Caco-2 (cell line): Measurements from ENCODE around the gene PTPRG. TPM values are rescaled to one million over a fixed set of nuclear protein-coding genes. Genes with fewer than 3 reads are reported as not detected.
"Not testable (repeated sequence)": the region's sequence is repeated elsewhere in the genome, so short reads cannot be mapped to it uniquely, and the experiment has no call there.

Source experiments
- BruUV-seq: library from RNA; stranded (reverse); fragments of 400-500 nt; replicated peaks from 2 replicates; lab custom pipeline; 2021; lab: Mats Ljungman, UMichigan
- CTCF ChIA-PET: fragments of 300-600 bp; sonication (Branson Sonifier 250); formaldehyde crosslinking; loops from one replicate; lab custom pipeline; 2022; ENCODE audit warnings: antibody characterized with exemption; lab: Charles Lee
- POLR2A ChIA-PET: fragments of 300-600 bp; sonication (Branson Sonifier 250); formaldehyde crosslinking; loops from one replicate; lab custom pipeline; 2022; ENCODE audit warnings: antibody characterized with exemption; lab: Charles Lee
- DNase-seq, 2 experiments: peaks; one replicate each; pipeline versions ENCODE4 v3.0.0 to v3.0.0-alpha.2; 2020 to 2022
- H3K27me3 ChIP-seq: replicated peaks from 2 replicates; pipeline ENCODE4 v1.6.0; 2011; ENCODE audit warnings: low read length; ENCODE audit not compliant: control insufficient read depth, insufficient read depth
- H3K36me3 ChIP-seq: 2 replicates; pipeline ENCODE4 v1.5.1; 2011; ENCODE audit warnings: low read length; ENCODE audit not compliant: control insufficient read depth, insufficient read depth
- H3K4me1 ChIP-seq: fragments of 250-450 bp; sonication (Bioruptor Pico); 2 replicates; pipeline ENCODE4 v1.5.1; 2020; ENCODE audit warnings: mild to moderate bottlenecking
- H3K4me3 ChIP-seq: 2 replicates; pipeline ENCODE4 v1.5.1; 2011; ENCODE audit warnings: low read depth, mild to moderate bottlenecking, control low read depth, low read length
- H3K9me3 ChIP-seq: fragments of 250-450 bp; sonication (Bioruptor Pico); 2 replicates; pipeline ENCODE4 v1.5.1; 2020; ENCODE audit warnings: mild to moderate bottlenecking, moderate library complexity
- H3K27ac Mint-ChIP-seq: one replicate; pipeline ENCODE4 v1.8.0; 2022; ENCODE audit warnings: mixed read lengths; ENCODE audit not compliant: unreplicated experiment
- H3K27me3 Mint-ChIP-seq: one replicate; pipeline ENCODE4 v1.8.0; 2022; ENCODE audit warnings: mixed read lengths; ENCODE audit not compliant: insufficient read depth, unreplicated experiment
- H3K36me3 Mint-ChIP-seq: one replicate; pipeline ENCODE4 v1.8.0; 2022; ENCODE audit warnings: mild to moderate bottlenecking, mixed read lengths; ENCODE audit not compliant: insufficient read depth, unreplicated experiment
- H3K4me1 Mint-ChIP-seq: one replicate; pipeline ENCODE4 v1.8.0; 2022; ENCODE audit warnings: low read depth, mixed read lengths; ENCODE audit not compliant: unreplicated experiment
- H3K4me3 Mint-ChIP-seq: one replicate; pipeline ENCODE4 v1.8.0; 2022; ENCODE audit warnings: mild to moderate bottlenecking, moderate library complexity, mixed read lengths; ENCODE audit not compliant: unreplicated experiment
- H3K9me3 Mint-ChIP-seq: one replicate; pipeline ENCODE4 v1.8.0; 2022; ENCODE audit warnings: mixed read lengths; ENCODE audit not compliant: unreplicated experiment
- CTCF ChIP-seq, 2 experiments: fragments of 200-600 bp in 1 of 2; IDR thresholded peaks; 1 replicate in 1 of 2; 2 replicates in 1 of 2; pipeline versions ENCODE4 v1.5.1 to v1.8.0; 2011 to 2022; ENCODE audit warnings: antibody characterized with exemption in 1 of 2, control low read depth in 1 of 2, inconsistent platforms in 1 of 2, low read depth in 1 of 2, low read length in 1 of 2, mild to moderate bottlenecking in 1 of 2, moderate library complexity in 1 of 2; ENCODE audit not compliant: insufficient read depth in 1 of 2, severe bottlenecking in 1 of 2, unreplicated experiment in 1 of 2
- intact Hi-C: fragments of 100-400 bp; cut with micrococcal nuclease; formaldehyde crosslinking; loops from one replicate; pipeline ENCODE4 v1.10.0; 2022; ENCODE audit not compliant: unreplicated experiment
- total RNA-seq: library from RNA; stranded (reverse); gene quantifications from 2 replicates; pipeline ENCODE4 v1.2.3, GENCODE V29; 2022

Gene PTPRG
- total RNA-seq, 1 experiment from 2014 or later, result 46.4 TPM

DNA sequence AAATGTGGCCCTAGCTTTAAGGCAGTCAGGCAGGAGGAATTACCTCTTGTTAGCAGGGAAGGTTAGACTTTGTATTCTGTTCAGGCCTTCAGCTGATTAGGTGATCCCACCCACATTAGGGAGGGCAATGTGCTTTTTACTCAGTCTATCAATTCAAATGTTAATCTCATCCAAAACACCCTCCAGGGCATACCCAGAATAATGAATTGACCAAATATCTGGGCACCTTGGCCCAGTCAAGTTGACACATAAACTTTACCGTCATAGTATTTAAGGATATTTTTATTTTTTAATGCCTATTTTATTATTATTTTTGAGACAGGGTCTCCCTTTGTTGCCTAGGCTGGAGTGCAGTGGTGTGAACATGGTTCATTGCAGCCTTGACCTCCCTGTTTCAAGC is 146.1 kb downstream of the PTPRG start:
- Mint-ChIP-seq H3K36me3 (peaks cover 6% of the 10 kb centered on the region), H3K27ac (no peak overlapping the region)
- H3K27me3 ChIP-seq, result no peaks in the 10 kb centered on the region

GRCh38 chr3:61710920-61711319 is 149.5 kb downstream of the PTPRG start:
- H3K9me3 Mint-ChIP-seq, H3K4me3 Mint-ChIP-seq, H3K27ac Mint-ChIP-seq, BruUV-seq, intact Hi-C loops, H3K9me3 ChIP-seq, H3K36me3 Mint-ChIP-seq, H3K36me3 ChIP-seq, CTCF ChIA-PET, POLR2A ChIA-PET, H3K27me3 Mint-ChIP-seq, DNase-seq, H3K27me3 ChIP-seq, H3K4me1 Mint-ChIP-seq, H3K4me3 ChIP-seq: not testable (repeated sequence)
- peaks cover 12% of the 10 kb centered on the region for H3K4me1 ChIP-seq

More for the DNA sequence above, 146.1 kb downstream of the PTPRG start:
- BruUV-seq, result no TSS peak
- no peaks in the 10 kb centered on the region for H3K9me3 Mint-ChIP-seq
- Histone ChIP-seq H3K36me3 (no peaks in the 10 kb centered on the region), H3K4me1 (peaks cover 36% of the 10 kb centered on the region), H3K4me3 (no peak overlapping the region), H3K9me3 (no peaks in the 10 kb centered on the region)
- no peak for DNase-seq
- no peaks in the 10 kb centered on the region for H3K27me3 Mint-ChIP-seq
- ChIA-PET POLR2A (no interaction called here), CTCF (interaction anchor here (0.5 to 0.6 kb wide), 2 partner anchors 26 to 146 kb away, joined by 4 to 8 read pairs; partner anchors contain the start of gene PTPRG)
- no peak for TF ChIP-seq CTCF (IDR thresholded peaks at IDR 0.05; ENCODE audit: insufficient read depth in 1 of 2, low read depth in 1 of 2, low read length in 1 of 2, severe bottlenecking in 1 of 2, unreplicated experiment in 1 of 2)
- intact Hi-C loops, result no loop called here
- peaks cover 38% of the 10 kb centered on the region for H3K4me1 Mint-ChIP-seq
- H3K4me3 Mint-ChIP-seq, result no peak overlapping the region

- H3K27me3 ChIP-seq, result no peaks in the 10 kb centered on the region
- CTCF ChIA-PET, result no interaction called here
- peaks cover 6% of the 10 kb centered on the region; the same call in 1 of the 2 replicates for H3K4me1 ChIP-seq
- H3K36me3 ChIP-seq, result no peaks in the 10 kb centered on the region
- TF ChIP-seq CTCF (IDR thresholded peaks at IDR 0.05; ENCODE audit: insufficient read depth in 1 of 2, low read depth in 1 of 2, low read length in 1 of 2, severe bottlenecking in 1 of 2, unreplicated experiment in 1 of 2), result no peak
- no TSS peak for BruUV-seq
- Mint-ChIP-seq H3K27me3 (no peaks in the 10 kb centered on the region), H3K4me1 (peaks cover 7% of the 10 kb centered on the region), H3K9me3 (no peaks in the 10 kb centered on the region), H3K4me3 (no peak overlapping the region), H3K36me3 (peaks cover 6% of the 10 kb centered on the region), H3K27ac (no peak overlapping the region)
- intact Hi-C loops, result no loop called here
- DNase-seq, result no peak
- no peaks in the 10 kb centered on the region for H3K9me3 ChIP-seq
- no peak overlapping the region for H3K4me3 ChIP-seq
- POLR2A ChIA-PET, result no interaction called here
Measured at GRCh38 chr3:61714225-61714624, 152.9 kb downstream of the PTPRG start.
